K562 (cell line): ENCODE results near the gene DCTN5. TPM values are rescaled to one million over a fixed set of nuclear protein-coding genes. Genes with fewer than 3 reads are reported as not detected.

Source experiments
- CHCHD3 ChIP-seq: fragments of 250-450 bp; sonication (Bioruptor Pico); IDR thresholded peaks from 2 replicates; pipeline ENCODE4 v2.1.2; 2022; ENCODE audit warnings: mild to moderate bottlenecking
- CREB1 ChIP-seq, 2 experiments: sonication (generic) in 1 of 2; formaldehyde crosslinking in 1 of 2; IDR thresholded peaks; 2 replicates each; pipeline versions ENCODE4 v1.6.1 to v1.8.0; 2012 to 2022; ENCODE audit warnings: inconsistent platforms in 1 of 2, mild to moderate bottlenecking in 1 of 2, missing genetic modification reagents in 1 of 2, moderate library complexity in 1 of 2
- ESRRA ChIP-seq: fragments of 450-650 bp; IDR thresholded peaks from 2 replicates; pipeline ENCODE4 v1.6.1; 2014; ENCODE audit warnings: low read depth, mild to moderate bottlenecking, moderate library complexity, borderline replicate concordance
- HDAC3 ChIP-seq: fragments of 450-650 bp; IDR thresholded peaks from 2 replicates; pipeline ENCODE4 v1.6.1; 2018; ENCODE audit warnings: borderline replicate concordance, mild to moderate bottlenecking, moderate library complexity; ENCODE audit not compliant: partially characterized antibody
- HDAC8 ChIP-seq: fragments of 450-650 bp; IDR thresholded peaks from 2 replicates; pipeline ENCODE4 v1.6.1; 2016; ENCODE audit warnings: mild to moderate bottlenecking, missing genetic modification characterization, moderate library complexity, missing compliant biosample characterization
- IRF2 ChIP-seq: sonication (generic); formaldehyde crosslinking; IDR thresholded peaks from 2 replicates; pipeline ENCODE4 v1.8.1; 2022; ENCODE audit warnings: mild to moderate bottlenecking, missing genetic modification reagents
- MIER1 ChIP-seq: fragments of 450-650 bp; IDR thresholded peaks from 2 replicates; pipeline ENCODE4 v1.6.1; 2016; ENCODE audit warnings: antibody characterized with exemption, mild to moderate bottlenecking, low read depth
- RAD51 ChIP-seq: fragments of 450-650 bp; IDR thresholded peaks from 2 replicates; pipeline ENCODE4 v1.7.1; 2016; ENCODE audit warnings: low read depth, mild to moderate bottlenecking, borderline replicate concordance
- STAT5B ChIP-seq: fragments of 250-450 bp; sonication (Bioruptor Pico); IDR thresholded peaks from 2 replicates; pipeline ENCODE4 v1.8.0; 2021; ENCODE audit warnings: mild to moderate bottlenecking, inconsistent platforms
- TAF1 ChIP-seq: IDR thresholded peaks from 2 replicates; pipeline ENCODE4 v1.6.1; 2011; ENCODE audit warnings: mild to moderate bottlenecking, low read length, moderate library complexity; ENCODE audit not compliant: insufficient read depth, control insufficient read depth, severe bottlenecking; ENCODE audit errors: extremely low read depth
- TGIF2 ChIP-seq: sonication (generic); formaldehyde crosslinking; IDR thresholded peaks from 2 replicates; pipeline ENCODE4 v1.8.1; 2022; ENCODE audit warnings: mild to moderate bottlenecking, missing genetic modification reagents, moderate library complexity
- YBX1 ChIP-seq: fragments of 450-650 bp; IDR thresholded peaks from 2 replicates; pipeline ENCODE4 v1.7.1; 2016; ENCODE audit warnings: mild to moderate bottlenecking
- YY1 ChIP-seq, 3 experiments: IDR thresholded peaks; 2 replicates each; pipeline ENCODE4 v1.6.1; 2011; ENCODE audit warnings: low read length in 2 of 3, mild to moderate bottlenecking in 2 of 3, moderate library complexity in 2 of 3, borderline replicate concordance in 1 of 3, control low read depth in 1 of 3, low read depth in 1 of 3; ENCODE audit not compliant: insufficient read depth in 3 of 3, insufficient replicate concordance in 2 of 3, control insufficient read depth in 1 of 3, insufficient read length in 1 of 3; ENCODE audit errors: extremely low read depth in 1 of 3
- ZBTB17 ChIP-seq: fragments of 450-650 bp; formaldehyde crosslinking; IDR thresholded peaks from 2 replicates; pipeline ENCODE4 v1.4.0; 2020; ENCODE audit warnings: mild to moderate bottlenecking
- ZBTB8A ChIP-seq: fragments of 450-650 bp; IDR thresholded peaks from 2 replicates; pipeline ENCODE4 v1.6.1; 2018; ENCODE audit warnings: mild to moderate bottlenecking, moderate library complexity; ENCODE audit not compliant: partially characterized antibody
- ZFP30 ChIP-seq: fragments of 250-450 bp; sonication (Bioruptor Pico); IDR thresholded peaks from 2 replicates; pipeline ENCODE4 v1.8.0; 2022; ENCODE audit warnings: moderate library complexity, mild to moderate bottlenecking, inconsistent platforms, borderline replicate concordance
- ZNF134 ChIP-seq: fragments of 250-450 bp; sonication (Bioruptor Pico); conservative IDR thresholded peaks from 2 replicates; pipeline ENCODE4 v1.4.0; 2020
- ZNF778 ChIP-seq: fragments of 450-650 bp; formaldehyde crosslinking; IDR thresholded peaks from 2 replicates; pipeline ENCODE4 v1.4.0; 2020; ENCODE audit warnings: mild to moderate bottlenecking, moderate library complexity
- polyA plus RNA-seq, 8 experiments: library from polyadenylated mRNA; depleted of rRNA in 4 of 8; stranded (reverse) in 5 of 8; unstranded in 3 of 8; fragments of >200 nt; fragmentation: Nextera tagmentation in 2 of 8; fragmentation: Illumina TruSeq in 1 of 8; extraction: Ambion mirVana in 2 of 8; extraction: Trizol in 1 of 8; gene quantifications; 2 replicates each; pipeline versions ENCODE4 v1.2.1 to v1.2.3, GENCODE V29; 2011 to 2014; ENCODE audit warnings: inconsistent platforms in 1 of 8, missing spikeins in 1 of 8
- total RNA-seq, 7 experiments: library from RNA; depleted of rRNA in 6 of 7; stranded (reverse); fragments of >200 nt in 6 of 7; fragmentation: Illumina TruSeq in 2 of 7; extraction: Trizol in 2 of 7; gene quantifications; 2 replicates each; pipeline versions ENCODE4 v1.2.1 to v1.2.3, GENCODE V29; 2011 to 2021; ENCODE audit warnings: low replicate concordance in 1 of 7
- TF ChIP-seq, protein P1 (sequence below): fragments of 250-450 bp; sonication (Bioruptor Pico); IDR thresholded peaks from 2 replicates; pipeline ENCODE4 v1.5.1; 2021; ENCODE audit warnings: mild to moderate bottlenecking
- TF ChIP-seq, protein P2 (sequence below): fragments of 200-800 bp; sonication (Bioruptor generic); IDR thresholded peaks from 2 replicates; pipeline ENCODE4 v1.6.1; 2017; ENCODE audit warnings: missing genetic modification characterization, missing compliant biosample characterization

The DCTN5 gene
- total and polyA plus RNA-seq, 9 of the 15 experiments (the other 6 are each of a cell fraction or from before 2014, with no cell fraction given) = 35.8 to 149 (median 75.9) TPM

DNA sequence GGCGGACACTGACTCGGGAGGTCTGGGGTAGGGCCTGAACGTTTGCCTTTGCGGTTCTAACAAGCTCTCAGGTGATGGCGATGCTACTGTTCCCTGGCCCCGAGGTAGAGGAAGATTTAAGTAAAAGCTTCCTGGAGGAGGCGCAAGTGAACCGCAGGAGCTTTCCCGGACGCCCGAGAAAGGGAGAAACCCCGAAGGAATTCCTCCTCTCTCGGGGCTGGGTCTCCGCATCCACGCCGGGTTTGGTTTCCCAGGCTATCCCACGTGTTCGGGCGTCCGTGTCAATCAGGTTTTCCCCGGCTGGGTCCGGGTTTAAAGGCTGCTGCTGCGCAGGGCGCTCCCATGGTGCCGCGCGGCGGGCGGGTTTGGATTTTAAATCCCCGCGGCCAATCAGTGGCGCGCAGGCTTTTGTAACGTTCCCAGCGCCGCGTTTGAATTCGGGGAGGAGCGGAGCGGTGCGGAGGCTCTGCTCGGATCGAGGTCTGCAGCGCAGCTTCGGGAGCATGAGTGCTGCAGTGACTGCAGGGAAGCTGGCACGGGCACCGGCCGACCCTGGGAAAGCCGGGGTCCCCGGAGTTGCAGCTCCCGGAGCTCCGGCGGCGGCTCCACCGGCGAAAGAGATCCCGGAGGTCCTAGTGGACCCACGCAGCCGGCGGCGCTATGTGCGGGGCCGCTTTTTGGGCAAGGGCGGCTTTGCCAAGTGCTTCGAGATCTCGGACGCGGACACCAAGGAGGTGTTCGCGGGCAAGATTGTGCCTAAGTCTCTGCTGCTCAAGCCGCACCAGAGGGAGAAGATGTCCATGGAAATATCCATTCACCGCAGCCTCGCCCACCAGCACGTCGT, 37.4 kb downstream of the DCTN5 start, which contains the start of gene PLK1 (continued):
- TF ChIP-seq YY1 (IDR thresholded peaks at IDR 0.05; ENCODE audit: borderline replicate concordance in 1 of 3, control insufficient read depth in 1 of 3, extremely low read depth in 1 of 3, insufficient read depth in 3 of 3, insufficient read length in 1 of 3, insufficient replicate concordance in 2 of 3, low read depth in 1 of 3, low read length in 2 of 3) = peak in 1 of 3 experiments; percentile 13
- TF ChIP-seq, protein P1, sequence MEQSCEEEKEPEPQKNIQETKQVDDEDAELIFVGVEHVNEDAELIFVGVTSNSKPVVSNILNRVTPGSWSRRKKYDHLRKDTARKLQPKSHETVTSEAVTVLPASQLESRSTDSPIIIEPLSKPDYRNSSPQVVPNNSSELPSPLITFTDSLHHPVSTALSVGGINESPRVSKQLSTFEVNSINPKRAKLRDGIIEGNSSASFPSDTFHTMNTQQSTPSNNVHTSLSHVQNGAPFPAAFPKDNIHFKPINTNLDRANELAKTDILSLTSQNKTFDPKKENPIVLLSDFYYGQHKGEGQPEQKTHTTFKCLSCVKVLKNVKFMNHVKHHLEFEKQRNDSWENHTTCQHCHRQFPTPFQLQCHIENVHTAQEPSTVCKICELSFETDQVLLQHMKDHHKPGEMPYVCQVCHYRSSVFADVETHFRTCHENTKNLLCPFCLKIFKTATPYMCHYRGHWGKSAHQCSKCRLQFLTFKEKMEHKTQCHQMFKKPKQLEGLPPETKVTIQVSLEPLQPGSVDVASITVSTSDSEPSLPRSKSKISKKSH = no peak
- no peak; the same call in 1 of the 2 replicates for TF ChIP-seq ESRRA
- TF ChIP-seq ZBTB17 = no peak
- no peak for TF ChIP-seq HDAC3
- TF ChIP-seq STAT5B (CRISPR knock-in tag) = no peak
- 0 out of 2 replicates have a peak, but pooled peaks have one; percentile 45 for TF ChIP-seq HDAC8 (tag)
- peak; percentile 47 for TF ChIP-seq TAF1
- no peak for TF ChIP-seq YBX1
- no peak for TF ChIP-seq IRF2 (CRISPR knock-in tag)
- TF ChIP-seq CREB1 (IDR thresholded peaks at IDR 0.05) = peak; percentile 44; the same call in 1 of the 2 replicates
- 0 out of 2 replicates have a peak, but pooled peaks have one; percentile 17 for TF ChIP-seq CREB1 (CRISPR knock-in tag; IDR thresholded peaks at IDR 0.05)
- no peak for TF ChIP-seq CHCHD3 (CRISPR knock-in tag)
- no peak for TF ChIP-seq ZBTB8A
- no peak for TF ChIP-seq ZFP30
- no peak for TF ChIP-seq MIER1
- no peak for TF ChIP-seq ZNF778
- no peak for TF ChIP-seq ZNF134 (CRISPR knock-in tag)
- TF ChIP-seq, protein P2, sequence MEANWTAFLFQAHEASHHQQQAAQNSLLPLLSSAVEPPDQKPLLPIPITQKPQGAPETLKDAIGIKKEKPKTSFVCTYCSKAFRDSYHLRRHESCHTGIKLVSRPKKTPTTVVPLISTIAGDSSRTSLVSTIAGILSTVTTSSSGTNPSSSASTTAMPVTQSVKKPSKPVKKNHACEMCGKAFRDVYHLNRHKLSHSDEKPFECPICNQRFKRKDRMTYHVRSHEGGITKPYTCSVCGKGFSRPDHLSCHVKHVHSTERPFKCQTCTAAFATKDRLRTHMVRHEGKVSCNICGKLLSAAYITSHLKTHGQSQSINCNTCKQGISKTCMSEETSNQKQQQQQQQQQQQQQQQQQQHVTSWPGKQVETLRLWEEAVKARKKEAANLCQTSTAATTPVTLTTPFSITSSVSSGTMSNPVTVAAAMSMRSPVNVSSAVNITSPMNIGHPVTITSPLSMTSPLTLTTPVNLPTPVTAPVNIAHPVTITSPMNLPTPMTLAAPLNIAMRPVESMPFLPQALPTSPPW (CRISPR knock-in tag) = no peak
- no peak; the same call in 1 of the 2 replicates for TF ChIP-seq TGIF2
- TF ChIP-seq RAD51 = peak; percentile 38
